Panc1 (cell line): Measurements from ENCODE around the gene CNOT1. TPM values are rescaled to one million over a fixed set of nuclear protein-coding genes. Genes with fewer than 3 reads are reported as not detected.

Experiments
- ATAC-seq: fragments of 200-7000 bp; cut with Tn5 transposase; 2 replicates; pipeline ENCODE4 v1.9.1; 2020; ENCODE audit warnings: mild to moderate bottlenecking, moderate library complexity
- BruUV-seq: library from RNA; stranded (reverse); fragments of 400-500 nt; replicated peaks from 2 replicates; lab custom pipeline; 2021; lab: Mats Ljungman, UMichigan
- CTCF ChIA-PET: fragments of 300-600 bp; sonication (Branson Sonifier 250); formaldehyde crosslinking; loops from one replicate; lab custom pipeline; 2022; ENCODE audit warnings: antibody characterized with exemption; lab: Charles Lee
- POLR2A ChIA-PET: fragments of 300-600 bp; sonication (Branson Sonifier 250); formaldehyde crosslinking; loops from one replicate; lab custom pipeline; 2022; ENCODE audit warnings: antibody characterized with exemption; lab: Charles Lee
- DNase-seq: peaks from one replicate; pipeline ENCODE4 v3.0.0-alpha.2; 2010; ENCODE audit warnings: low read depth, low spot score
- H3K27ac ChIP-seq: 2 replicates; pipeline ENCODE4 v1.5.1; 2011; ENCODE audit warnings: mild to moderate bottlenecking, low read length, inconsistent platforms
- H3K27me3 ChIP-seq: fragments of 200-500 bp; sonication (Bioruptor generic); 2 replicates; pipeline ENCODE4 v1.6.0; 2014; ENCODE audit warnings: low read length, inconsistent platforms; ENCODE audit not compliant: control insufficient read depth, insufficient read depth
- H3K36me3 ChIP-seq: fragments of 200-500 bp; sonication (Bioruptor generic); 2 replicates; pipeline ENCODE4 v1.5.1; 2014; ENCODE audit warnings: inconsistent platforms, mild to moderate bottlenecking, low read length, moderate library complexity; ENCODE audit not compliant: control insufficient read depth, insufficient read depth
- H3K4me1 ChIP-seq: 2 replicates; pipeline ENCODE4 v1.5.1; 2011; ENCODE audit warnings: inconsistent platforms, mild to moderate bottlenecking, low read length, moderate library complexity; ENCODE audit not compliant: control insufficient read depth, insufficient read depth
- H3K4me3 ChIP-seq, 2 experiments: 2 replicates each; pipeline ENCODE4 v1.5.1; 2011 to 2012; ENCODE audit warnings: low read depth in 2 of 2, low read length in 2 of 2, mild to moderate bottlenecking in 2 of 2, inconsistent platforms in 1 of 2, moderate library complexity in 1 of 2
- H3K9me3 ChIP-seq: fragments of 200-500 bp; sonication (Bioruptor generic); 2 replicates; pipeline ENCODE4 v1.5.1; 2014; ENCODE audit warnings: low read depth, mild to moderate bottlenecking, inconsistent platforms, low read length, moderate library complexity; ENCODE audit not compliant: control insufficient read depth, insufficient read depth
- CTCF ChIP-seq: fragments of 450-650 bp; IDR thresholded peaks from 2 replicates; pipeline ENCODE4 v1.5.1; 2017; ENCODE audit warnings: mild to moderate bottlenecking
- POLR2AphosphoS5 ChIP-seq: IDR thresholded peaks from 2 replicates; pipeline ENCODE4 v1.6.1; 2012; ENCODE audit warnings: mild to moderate bottlenecking, low read depth, low read length, moderate library complexity
- REST ChIP-seq, 2 experiments: IDR thresholded peaks; 2 replicates each; pipeline ENCODE4 v1.6.1; 2011 to 2012; ENCODE audit warnings: low read depth in 2 of 2, control low read depth in 1 of 2, low read length in 1 of 2, mild to moderate bottlenecking in 1 of 2, moderate library complexity in 1 of 2; ENCODE audit not compliant: insufficient read depth in 1 of 2
- SIN3A ChIP-seq: IDR thresholded peaks from 2 replicates; pipeline ENCODE4 v1.6.1; 2012; ENCODE audit warnings: low read depth, mild to moderate bottlenecking, low read length, moderate library complexity, borderline replicate concordance; ENCODE audit not compliant: insufficient read depth
- TCF7L2 ChIP-seq: IDR thresholded peaks from 2 replicates; pipeline ENCODE4 v1.6.1; 2011; ENCODE audit warnings: mild to moderate bottlenecking, low read depth, low read length, inconsistent platforms
- in situ Hi-C: cut with HindIII; loops from 2 replicates; pipeline ENCODE4 v1.10.0; 2016; ENCODE audit warnings: low sequenced_read_pairs, low pct_unique_long_range_greater_than_20kb
- intact Hi-C: fragments of 100-400 bp; cut with micrococcal nuclease; formaldehyde crosslinking; loops from one replicate; pipeline ENCODE4 v1.10.0; 2022; ENCODE audit not compliant: unreplicated experiment
- total RNA-seq: library from RNA; stranded (reverse); gene quantifications from one replicate; pipeline ENCODE4 v1.2.1, GENCODE V29; 2021; ENCODE audit not compliant: unreplicated experiment

CNOT1 gene
- total RNA-seq, 1 experiment from 2014 or later = 170 TPM

- TF ChIP-seq POLR2AphosphoS5 = no peak
- TF ChIP-seq SIN3A = no peak
- TF ChIP-seq CTCF = no peak
- TF ChIP-seq REST (IDR thresholded peaks at IDR 0.05; ENCODE audit: insufficient read depth in 1 of 2, low read depth in 2 of 2, low read length in 1 of 2) = no peak
- no peak for TF ChIP-seq TCF7L2
- Histone ChIP-seq H3K4me3 (no peak overlapping the region), H3K9me3 (no peaks in the 10 kb centered on the region), H3K27ac (no peak overlapping the region), H3K4me1 (no peaks in the 10 kb centered on the region), H3K36me3 (no peaks in the 10 kb centered on the region), H3K27me3 (no peaks in the 10 kb centered on the region)
- DNase-seq (no peak), ATAC-seq (no peak)
- intact Hi-C loops (no loop called here), in situ Hi-C loops (no loop called here)
- no TSS peak for BruUV-seq
- ChIA-PET CTCF (no interaction called here), POLR2A (no interaction called here)
Measured at GRCh38 chr16:58640949-58641348, 11.3 kb upstream of the CNOT1 start.

GRCh38 chr16:58639836-58640235 is 10.2 kb upstream of the CNOT1 start:
- TF ChIP-seq TCF7L2 (no peak), CTCF (no peak), SIN3A (no peak), POLR2AphosphoS5 (no peak), REST (IDR thresholded peaks at IDR 0.05; ENCODE audit: insufficient read depth in 1 of 2, low read depth in 2 of 2, low read length in 1 of 2) (no peak)
- DNase-seq (no peak), ATAC-seq (no peak)
- BruUV-seq = no TSS peak
- Histone ChIP-seq H3K4me1 (no peaks in the 10 kb centered on the region), H3K27me3 (no peaks in the 10 kb centered on the region), H3K4me3 (no peak overlapping the region), H3K36me3 (no peaks in the 10 kb centered on the region), H3K27ac (no peak overlapping the region), H3K9me3 (no peaks in the 10 kb centered on the region)
- POLR2A ChIA-PET = no interaction called here
- in situ Hi-C loops (no loop called here), intact Hi-C loops (no loop called here)
- CTCF ChIA-PET = no interaction called here
